Activated T-helper 1 cell treated with anti-CD3 and anti-CD28 coated beads, Interleukin-12 subunit alpha, Interleukin-12 subunit beta, Interleukin-2, Interleukin-4 antibody, amounts not matched to agents 30 ng/mL and 10 ng/mL and 1 ng/mL, durations not matched to agents 14 hours and 24 hours and 36 hours (primary cell): ENCODE data around the gene GGT6. TPM values are rescaled to one million over a fixed set of nuclear protein-coding genes. Genes with fewer than 3 reads are reported as not detected.
"Not testable (repeated sequence)": the region's sequence is repeated elsewhere in the genome, so short reads cannot be mapped to it uniquely, and the experiment has no call there.

Experiments used
- DNase-seq: peaks from one replicate; pipeline ENCODE4 v3.0.0; 2021; ENCODE audit warnings: low spot score
- H3K27ac Mint-ChIP-seq: one replicate; pipeline ENCODE4 v1.8.0; 2021; ENCODE audit warnings: mild to moderate bottlenecking, mixed read lengths
- H3K27me3 Mint-ChIP-seq: one replicate; pipeline ENCODE4 v1.8.0; 2022; ENCODE audit warnings: mild to moderate bottlenecking, moderate library complexity, mixed read lengths; ENCODE audit not compliant: insufficient read depth
- H3K36me3 Mint-ChIP-seq: one replicate; pipeline ENCODE4 v1.8.0; 2021; ENCODE audit warnings: low read depth, mixed read lengths
- H3K4me1 Mint-ChIP-seq: one replicate; pipeline ENCODE4 v1.8.0; 2021; ENCODE audit warnings: low read depth, mixed read lengths
- H3K4me3 Mint-ChIP-seq: one replicate; pipeline ENCODE4 v1.8.0; 2021; ENCODE audit warnings: mild to moderate bottlenecking, moderate library complexity, mixed read lengths
- H3K9me3 Mint-ChIP-seq: one replicate; pipeline ENCODE4 v1.8.0; 2021; ENCODE audit warnings: mixed read lengths
- intact Hi-C: fragments of 100-400 bp; cut with micrococcal nuclease; formaldehyde crosslinking; loops from one replicate; pipeline ENCODE4 v1.15.1; 2024
- total RNA-seq: library from RNA; stranded (reverse); gene quantifications from 2 replicates; pipeline ENCODE4 v1.2.3, GENCODE V29; 2022

The GGT6 gene
- total RNA-seq, 1 donor from 2014 or later = not detected

DNA sequence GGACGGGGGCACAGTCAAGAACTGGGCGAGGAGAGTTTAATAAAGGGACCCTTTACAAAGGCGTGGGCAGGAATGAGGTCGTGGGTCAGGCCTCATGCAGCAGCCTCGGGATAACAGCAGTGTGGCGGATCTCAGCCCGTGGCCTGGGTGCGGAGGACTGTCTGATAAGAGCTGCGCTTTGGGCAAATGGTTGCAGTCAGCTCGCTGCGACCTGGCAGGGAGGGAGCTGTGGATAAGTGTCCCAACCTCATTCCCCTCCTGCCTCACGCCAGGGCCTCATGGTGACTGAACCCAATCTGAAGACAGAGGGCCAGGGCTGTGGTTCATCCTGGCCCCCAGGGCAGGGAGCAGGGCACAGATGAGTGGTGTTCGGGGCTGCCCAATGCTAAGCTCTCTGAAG lies 37.6 kb upstream of the GGT6 start:
- Mint-ChIP-seq H3K27ac (no peak overlapping the region), H3K27me3 (peaks cover 6% of the 10 kb centered on the region), H3K9me3 (no peaks in the 10 kb centered on the region), H3K4me3 (no peak overlapping the region), H3K36me3 (no peaks in the 10 kb centered on the region), H3K4me1 (no peaks in the 10 kb centered on the region)
- no peak for DNase-seq
- intact Hi-C loops = no loop called here

DNA sequence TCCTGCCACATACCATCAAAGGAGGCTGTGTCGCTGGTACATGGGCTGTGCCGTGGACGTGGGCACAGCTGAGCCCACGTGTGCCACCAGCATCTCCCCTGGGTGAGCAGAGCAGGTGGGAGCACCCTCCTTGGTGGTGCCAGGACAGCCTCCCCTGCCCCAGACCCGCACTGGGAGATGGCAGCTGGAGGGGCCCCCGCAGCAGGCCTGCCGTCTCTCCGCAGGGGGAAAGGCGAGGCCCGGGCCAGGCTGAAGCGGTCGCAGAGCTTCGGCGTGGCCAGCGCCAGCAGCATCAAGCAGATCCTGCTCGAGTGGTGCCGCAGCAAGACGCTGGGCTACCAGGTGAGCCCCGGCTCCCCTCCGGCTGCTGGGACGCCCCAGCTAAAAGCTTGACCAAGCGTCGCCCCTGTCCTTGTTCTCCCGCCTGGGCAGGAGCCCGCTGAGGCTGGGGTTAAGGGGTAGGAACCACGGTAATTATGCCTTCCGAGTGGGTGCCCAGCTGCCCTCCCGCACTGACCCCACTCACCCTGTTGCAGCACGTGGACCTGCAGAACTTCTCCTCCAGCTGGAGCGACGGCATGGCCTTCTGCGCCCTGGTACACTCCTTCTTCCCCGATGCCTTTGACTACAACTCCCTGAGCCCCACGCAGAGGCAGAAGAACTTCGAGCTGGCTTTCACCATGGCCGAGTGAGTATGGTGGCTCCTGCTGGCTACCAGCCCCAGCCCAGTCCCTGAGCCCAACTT lies 36.4 kb upstream of the GGT6 start:
- Mint-ChIP-seq H3K4me1 (no peaks in the 10 kb centered on the region), H3K36me3 (no peaks in the 10 kb centered on the region), H3K9me3 (no peaks in the 10 kb centered on the region), H3K4me3 (no peak overlapping the region), H3K27ac (no peak overlapping the region), H3K27me3 (peaks cover 6% of the 10 kb centered on the region)
- intact Hi-C loops = no loop called here
- no peak for DNase-seq

DNA sequence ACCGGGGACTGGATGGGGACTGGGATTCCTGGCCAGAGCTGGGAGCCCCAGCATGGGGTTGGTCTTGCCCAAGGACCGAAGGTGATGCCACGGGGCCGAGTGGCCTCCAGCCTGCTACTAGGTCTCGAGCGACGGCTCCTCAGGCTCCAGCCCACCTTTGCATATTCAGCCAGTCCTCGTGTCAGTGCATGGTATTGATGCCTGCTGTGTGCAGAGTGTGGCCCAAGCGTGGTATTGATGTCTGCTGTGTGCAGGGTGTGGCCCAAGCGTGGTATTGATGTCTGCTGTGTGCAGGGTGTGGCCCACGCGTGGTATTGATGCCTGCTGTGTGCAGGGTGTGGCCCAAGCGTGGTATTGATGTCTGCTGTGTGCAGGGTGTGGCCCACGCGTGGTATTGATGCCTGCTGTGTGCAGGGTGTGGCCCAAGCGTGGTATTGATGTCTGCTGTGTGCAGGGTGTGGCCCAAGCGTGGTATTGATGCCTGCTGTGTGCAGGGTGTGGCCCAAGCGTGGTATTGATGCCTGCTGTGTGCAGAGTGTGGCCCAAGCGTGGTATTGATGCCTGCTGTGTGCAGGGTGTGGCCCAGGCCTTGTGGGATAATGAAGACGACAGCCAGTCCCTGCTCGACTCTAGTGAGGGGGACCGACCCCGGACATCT lies 35.4 kb upstream of the GGT6 start:
- not testable (repeated sequence) for DNase-seq

DNA sequence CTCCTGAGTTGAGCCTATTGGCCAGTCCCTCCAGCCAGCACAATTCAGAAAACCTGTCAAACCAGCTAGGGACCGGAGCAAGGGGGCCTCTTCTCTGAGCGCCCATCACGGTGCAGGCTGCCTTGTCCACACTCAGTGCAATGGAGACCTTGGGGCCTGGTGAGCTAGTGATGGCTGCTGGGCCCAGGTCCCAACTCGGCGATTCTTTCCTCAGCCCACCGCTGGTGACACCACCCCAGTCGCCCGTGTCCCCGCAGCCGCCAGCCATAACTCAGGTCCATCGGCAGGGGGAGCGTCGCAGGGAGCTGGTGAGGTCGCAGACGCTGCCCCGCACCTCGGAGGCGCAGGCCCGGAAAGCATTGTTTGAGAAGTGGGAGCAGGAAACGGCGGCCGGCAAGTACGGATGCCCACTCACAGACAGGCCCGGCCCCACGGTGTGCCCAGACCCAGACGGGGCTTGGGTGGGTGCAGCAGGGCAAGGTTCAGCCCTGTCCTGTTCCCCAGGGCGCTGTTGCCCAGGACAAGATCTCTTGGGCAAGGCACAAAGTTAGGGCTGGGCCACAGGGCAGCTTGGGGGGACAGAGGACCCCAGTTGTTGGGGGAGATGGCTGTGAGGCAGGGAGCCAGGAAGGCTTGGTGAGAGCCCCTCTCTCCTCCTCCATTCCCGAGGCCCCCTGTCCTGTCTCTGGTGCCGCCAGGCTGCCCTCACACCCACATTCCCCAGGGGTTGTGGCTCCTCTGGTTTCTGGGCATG lies 34.7 kb upstream of the GGT6 start:
- Mint-ChIP-seq H3K27me3 (peaks cover 6% of the 10 kb centered on the region), H3K4me3 (no peak overlapping the region), H3K36me3 (no peaks in the 10 kb centered on the region), H3K4me1 (no peaks in the 10 kb centered on the region), H3K27ac (no peak overlapping the region), H3K9me3 (no peaks in the 10 kb centered on the region)
- intact Hi-C loops = no loop called here
- DNase-seq = peak; percentile 6

More for the DNA sequence above, 35.4 kb upstream of the GGT6 start:
- intact Hi-C loops, H3K27me3 Mint-ChIP-seq, H3K36me3 Mint-ChIP-seq, H3K4me1 Mint-ChIP-seq, H3K9me3 Mint-ChIP-seq, H3K4me3 Mint-ChIP-seq, H3K27ac Mint-ChIP-seq: not testable (repeated sequence)

DNA sequence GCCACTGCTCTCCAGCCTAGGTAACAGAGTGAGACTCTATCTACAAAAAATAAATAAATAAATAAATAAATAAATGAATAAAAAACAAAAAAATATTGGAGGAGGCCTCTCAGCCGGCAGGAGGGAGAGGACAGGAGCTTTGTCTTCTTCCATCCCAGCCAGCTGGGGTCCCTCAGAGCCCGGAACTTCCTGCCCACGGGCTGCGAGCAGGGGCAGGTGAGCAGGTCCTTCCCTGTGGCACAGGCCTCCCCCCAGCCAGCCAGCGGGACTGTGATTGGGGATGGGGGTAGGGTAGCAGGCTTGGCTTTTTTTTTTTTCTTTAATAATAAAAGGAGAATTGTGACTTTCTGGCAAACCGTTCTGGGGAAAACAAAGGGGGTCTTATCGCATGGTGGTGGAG lies 34.0 kb upstream of the GGT6 start:
- Mint-ChIP-seq H3K4me3 (no peak overlapping the region), H3K36me3 (no peaks in the 10 kb centered on the region), H3K27me3 (peaks cover 6% of the 10 kb centered on the region), H3K27ac (no peak overlapping the region), H3K9me3 (no peaks in the 10 kb centered on the region), H3K4me1 (no peaks in the 10 kb centered on the region)
- no peak for DNase-seq
- intact Hi-C loops = no loop called here

DNA sequence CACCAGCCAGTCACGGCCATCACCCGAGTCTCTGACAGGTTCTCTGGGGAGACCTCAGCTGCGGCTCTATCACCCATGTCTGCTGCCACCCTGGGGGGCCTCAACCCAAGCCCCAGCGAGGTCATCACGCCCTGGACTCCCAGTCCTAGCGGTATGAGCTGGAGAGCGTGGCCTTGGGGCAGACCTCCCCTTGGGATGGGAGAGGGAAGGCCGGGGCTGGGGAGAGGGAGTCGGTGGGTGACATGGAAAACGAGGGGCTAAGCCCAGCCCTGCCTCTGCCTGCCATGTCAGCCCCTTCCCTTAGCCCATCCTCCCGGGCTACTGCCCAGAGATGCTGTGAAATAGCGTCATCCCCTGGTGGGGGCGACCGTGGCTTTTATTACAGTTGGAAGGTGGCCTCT lies 32.6 kb upstream of the GGT6 start:
- peaks cover 12% of the 10 kb centered on the region for H3K27me3 Mint-ChIP-seq
- H3K4me1 Mint-ChIP-seq = no peaks in the 10 kb centered on the region
- intact Hi-C loops = no loop called here
- no peaks in the 10 kb centered on the region for H3K9me3 Mint-ChIP-seq
- no peak overlapping the region for H3K27ac Mint-ChIP-seq
- H3K36me3 Mint-ChIP-seq = no peaks in the 10 kb centered on the region
- DNase-seq = no peak
- no peak overlapping the region for H3K4me3 Mint-ChIP-seq

DNA sequence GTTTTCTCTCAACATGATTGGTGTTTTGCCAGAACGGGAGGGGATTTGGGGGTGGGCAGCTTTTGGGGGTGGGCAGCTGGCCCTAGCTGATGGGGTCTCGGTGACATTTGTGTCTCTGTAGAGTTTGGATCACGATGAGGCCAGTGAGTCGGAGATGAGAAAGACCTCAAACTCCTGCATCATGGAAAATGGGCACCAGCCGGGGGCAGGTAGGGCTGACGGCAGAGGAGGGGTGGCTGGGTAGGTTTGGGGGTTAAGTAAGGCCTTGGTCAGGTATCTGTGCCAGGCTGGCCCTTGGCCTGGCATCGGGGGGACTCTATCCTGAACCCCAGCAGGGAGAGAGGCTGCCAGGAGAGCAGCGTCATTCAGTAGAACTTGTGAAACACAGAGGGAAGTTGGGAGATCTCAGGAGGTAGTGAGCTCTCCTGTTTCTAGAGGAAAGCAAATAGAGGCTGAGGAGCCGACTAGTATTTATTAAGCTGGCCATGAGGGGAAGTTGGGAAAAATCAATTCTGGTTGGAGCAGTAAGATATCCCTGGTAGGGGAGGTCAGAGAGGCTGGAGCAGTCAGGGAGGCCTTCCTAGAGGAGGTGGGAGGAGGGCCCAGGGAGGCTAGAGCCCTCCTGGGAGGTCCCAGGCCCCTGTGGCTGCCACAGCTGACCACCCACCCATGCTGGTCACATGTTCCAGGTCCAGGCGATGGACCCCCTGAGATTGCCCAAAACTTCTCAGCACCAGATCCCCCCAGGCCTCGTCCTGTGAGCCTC lies 32.0 kb upstream of the GGT6 start:
- Mint-ChIP-seq H3K4me1 (no peaks in the 10 kb centered on the region), H3K4me3 (no peak overlapping the region), H3K27me3 (peaks cover 17% of the 10 kb centered on the region), H3K9me3 (no peaks in the 10 kb centered on the region), H3K36me3 (no peaks in the 10 kb centered on the region), H3K27ac (no peak overlapping the region)
- intact Hi-C loops = no loop called here
- DNase-seq = no peak

DNA sequence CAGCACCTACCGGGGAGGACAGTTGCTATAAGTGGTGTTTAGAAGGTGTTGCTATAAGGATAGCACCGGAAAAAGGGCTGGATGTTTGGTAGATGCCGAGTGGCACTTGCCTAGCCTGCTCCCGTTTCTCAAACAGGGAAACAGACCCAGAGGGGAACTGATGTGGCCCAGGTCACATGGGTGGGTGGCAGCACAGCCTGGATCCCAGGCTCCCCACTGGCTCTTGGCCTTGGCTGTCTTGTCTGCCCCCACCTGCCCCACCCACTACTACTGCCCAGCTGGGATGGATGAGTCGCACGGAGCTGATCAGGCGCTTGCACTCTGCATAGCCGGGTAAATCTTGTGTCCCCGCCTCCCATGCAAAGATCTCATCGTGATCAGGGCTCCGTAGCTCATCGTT lies 31.2 kb upstream of the GGT6 start:
- H3K27ac Mint-ChIP-seq = no peak overlapping the region
- H3K27me3 Mint-ChIP-seq = peaks cover 21% of the 10 kb centered on the region
- intact Hi-C loops = no loop called here

DNA sequence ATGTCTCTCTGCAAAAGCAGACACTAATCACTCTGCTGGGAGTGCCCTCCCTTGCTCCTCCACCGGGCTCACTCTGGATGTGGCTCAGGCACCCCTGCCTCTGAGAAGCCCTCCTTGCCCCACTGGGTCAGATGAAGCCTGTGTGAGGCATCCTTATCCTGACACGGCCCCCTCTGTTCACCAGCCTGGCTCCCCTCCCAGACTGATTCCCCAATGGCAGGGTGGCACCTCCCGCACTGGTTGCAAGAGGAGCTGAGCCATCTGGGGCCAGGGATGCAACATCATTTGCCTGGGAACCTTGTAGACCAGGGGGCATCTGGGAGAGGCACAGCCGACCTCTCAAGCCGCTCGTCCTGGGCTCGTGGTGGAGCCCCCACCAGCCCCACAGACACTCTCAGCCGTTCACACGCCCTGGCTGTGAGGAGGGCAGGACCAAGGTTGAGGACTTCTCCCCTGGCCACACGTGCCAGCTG lies 30.6 kb upstream of the GGT6 start:
- no peaks in the 10 kb centered on the region for H3K9me3 Mint-ChIP-seq
- intact Hi-C loops = no loop called here
- DNase-seq = no peak
- H3K4me1 Mint-ChIP-seq = no peaks in the 10 kb centered on the region
- no peaks in the 10 kb centered on the region for H3K36me3 Mint-ChIP-seq
- H3K27me3 Mint-ChIP-seq = peaks cover 26% of the 10 kb centered on the region
- H3K4me3 Mint-ChIP-seq = no peak overlapping the region
- no peak overlapping the region for H3K27ac Mint-ChIP-seq

More for the DNA sequence above, 31.2 kb upstream of the GGT6 start:
- Mint-ChIP-seq H3K4me1 (no peaks in the 10 kb centered on the region), H3K36me3 (no peaks in the 10 kb centered on the region), H3K4me3 (no peak overlapping the region), H3K9me3 (no peaks in the 10 kb centered on the region)
- DNase-seq = no peak

DNA sequence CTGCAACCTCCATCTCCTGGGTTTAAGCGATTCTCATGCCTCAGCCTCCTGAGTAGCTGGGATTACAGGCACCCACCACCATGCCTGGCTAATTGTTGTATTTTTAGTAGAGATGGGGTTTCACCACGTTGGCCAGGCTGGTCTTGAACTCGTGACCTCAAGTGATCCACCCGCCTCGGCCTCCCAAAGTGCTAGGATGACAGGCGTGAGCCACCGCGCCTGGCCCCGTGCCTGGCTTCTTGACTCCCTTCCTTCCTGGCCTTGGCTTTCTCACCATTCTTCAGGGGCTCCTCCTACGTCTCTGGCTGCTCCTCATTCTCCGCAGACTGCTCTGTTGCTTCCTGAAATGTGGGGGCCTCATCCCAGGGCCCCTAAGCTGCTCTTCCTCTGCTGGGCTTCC lies 29.7 kb upstream of the GGT6 start:
- H3K27me3 Mint-ChIP-seq = peaks cover 34% of the 10 kb centered on the region
- not testable (repeated sequence) for H3K4me3 Mint-ChIP-seq

DNA sequence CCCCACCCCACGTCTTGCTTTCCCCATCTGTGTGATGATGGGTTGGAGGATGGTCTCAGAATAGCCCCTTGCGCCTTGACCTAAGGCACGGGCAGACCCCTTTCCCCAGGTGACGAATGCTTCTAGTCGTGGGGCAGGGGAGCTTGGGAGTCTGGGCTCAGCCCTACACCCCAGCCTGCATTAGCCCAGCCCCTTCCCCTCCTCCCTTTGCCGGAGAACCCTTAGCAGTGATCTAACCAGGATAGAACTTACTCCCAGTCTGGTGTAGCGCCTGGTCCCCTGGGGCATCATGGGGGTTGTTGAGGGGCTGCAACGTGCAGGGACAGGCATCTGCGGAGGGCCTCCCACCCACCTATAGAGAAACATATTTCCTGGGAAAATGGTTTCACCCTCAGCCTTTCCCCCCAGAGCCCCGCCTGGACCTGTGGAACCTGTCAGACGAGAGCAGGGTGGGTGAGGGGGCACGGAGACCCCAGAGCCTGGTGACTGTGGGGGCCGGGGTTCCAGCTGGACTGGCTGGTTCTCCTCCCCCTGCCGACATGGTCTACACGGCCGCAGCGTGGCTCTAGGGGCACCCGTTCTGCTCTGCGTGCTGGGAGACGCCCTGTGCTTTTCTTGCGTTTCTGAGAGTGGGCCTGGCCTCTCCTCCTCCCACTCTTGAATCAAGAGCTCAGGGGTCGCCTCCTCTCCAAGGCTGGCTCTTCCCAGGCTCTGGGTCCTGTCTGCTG lies 28.7 kb upstream of the GGT6 start:
- Mint-ChIP-seq H3K27ac (no peak overlapping the region), H3K9me3 (no peaks in the 10 kb centered on the region), H3K4me1 (no peaks in the 10 kb centered on the region), H3K36me3 (no peaks in the 10 kb centered on the region), H3K27me3 (peaks cover 36% of the 10 kb centered on the region), H3K4me3 (no peak overlapping the region)
- DNase-seq = no peak
- intact Hi-C loops = no loop called here

More for the DNA sequence above, 29.7 kb upstream of the GGT6 start:
- H3K36me3 Mint-ChIP-seq, H3K9me3 Mint-ChIP-seq, H3K27ac Mint-ChIP-seq, H3K4me1 Mint-ChIP-seq, intact Hi-C loops, DNase-seq: not testable (repeated sequence)

DNA sequence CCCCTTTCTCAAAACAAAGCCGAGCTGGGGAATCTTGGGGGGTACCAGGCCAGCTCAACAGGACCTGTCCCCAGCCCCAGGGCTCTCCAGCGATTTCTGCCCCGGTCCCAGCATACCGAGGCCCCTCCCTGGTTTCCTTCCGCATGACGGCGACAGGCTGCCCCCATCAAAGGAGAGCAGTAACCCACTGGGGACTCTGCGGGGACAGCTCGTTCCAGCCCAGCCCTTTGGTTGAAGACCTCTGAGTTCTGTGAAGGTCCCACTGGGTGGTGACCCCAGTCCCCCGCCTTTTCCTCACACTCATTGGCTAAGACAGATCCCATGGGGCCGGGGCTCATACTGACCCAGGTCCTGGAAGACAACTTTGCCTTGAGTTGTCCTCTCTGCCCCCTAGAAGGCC lies 28.0 kb upstream of the GGT6 start:
- no peak overlapping the region for H3K27ac Mint-ChIP-seq
- peaks cover 38% of the 10 kb centered on the region for H3K27me3 Mint-ChIP-seq
- no peaks in the 10 kb centered on the region for H3K36me3 Mint-ChIP-seq
- H3K9me3 Mint-ChIP-seq = no peaks in the 10 kb centered on the region
- no peaks in the 10 kb centered on the region for H3K4me1 Mint-ChIP-seq
- intact Hi-C loops = no loop called here
- no peak overlapping the region for H3K4me3 Mint-ChIP-seq
- no peak for DNase-seq
